Fibroblast of gingiva (primary cell): ENCODE data around the gene RCVRN.

Source experiments
- DNase-seq: peaks from one replicate; pipeline ENCODE4 v3.0.0-alpha.2; 2011; ENCODE audit warnings: low read depth

RCVRN gene

DNA sequence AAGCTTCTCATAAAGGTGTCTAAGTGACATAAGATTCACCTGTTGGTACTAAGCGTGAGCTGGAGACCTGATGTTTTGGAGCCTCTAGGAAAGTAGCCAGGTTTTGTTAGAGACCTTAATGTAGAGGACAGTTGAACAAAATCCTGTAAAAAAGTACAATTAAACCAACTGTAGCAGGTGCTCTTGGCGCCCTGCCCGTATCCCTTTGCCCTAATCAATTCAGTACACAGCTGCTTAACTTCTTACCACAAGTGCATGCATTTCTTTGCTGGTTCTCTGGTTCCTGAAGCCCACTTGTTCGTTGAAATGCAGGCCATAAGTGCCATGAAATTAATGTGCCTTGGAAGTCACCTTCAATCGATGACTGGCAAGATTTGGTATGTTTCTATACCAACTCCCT is 54.9 kb downstream of the RCVRN start:
- DNase-seq, result no peak
